GM23338 (cell line): ENCODE measurements around the gene PER2. TPM values are rescaled to one million over a fixed set of nuclear protein-coding genes. Genes with fewer than 3 reads are reported as not detected.

ENCODE experiments used
- ATAC-seq: fragments of 200-7000 bp; cut with Tn5 transposase; 3 replicates; pipeline ENCODE4 v1.9.1; 2020
- DNase-seq: peaks from one replicate; pipeline ENCODE4 v3.0.0-alpha.2; 2015; ENCODE audit warnings: low spot score
- H2AFZ ChIP-seq: fragments of 200-600 bp; sonication (generic); 2 replicates; pipeline ENCODE4 v1.8.0; 2016; ENCODE audit warnings: antibody characterized with exemption, mild to moderate bottlenecking, moderate library complexity
- H3F3A ChIP-seq: fragments of 200-600 bp; sonication (generic); replicated peaks from 2 replicates; pipeline ENCODE4 v1.8.0; 2017; ENCODE audit warnings: antibody characterized with exemption, mixed run types, low read depth
- H3K27ac ChIP-seq: fragments of 200-600 bp; sonication (generic); 2 replicates; pipeline ENCODE4 v1.6.1; 2016; ENCODE audit warnings: low read depth
- H3K27me3 ChIP-seq: fragments of 200-600 bp; sonication (generic); 2 replicates; pipeline ENCODE4 v1.8.0; 2016; ENCODE audit warnings: mild to moderate bottlenecking, mixed run types, moderate library complexity; ENCODE audit not compliant: insufficient read depth
- H3K36me3 ChIP-seq: fragments of 200-600 bp; sonication (generic); 2 replicates; pipeline ENCODE4 v1.8.0; 2016; ENCODE audit warnings: mild to moderate bottlenecking; ENCODE audit not compliant: insufficient read depth
- H3K4me1 ChIP-seq: fragments of 200-600 bp; sonication (generic); 2 replicates; pipeline ENCODE4 v1.8.0; 2016; ENCODE audit warnings: mild to moderate bottlenecking, moderate library complexity; ENCODE audit not compliant: insufficient read depth
- H3K4me2 ChIP-seq: fragments of 200-600 bp; sonication (generic); 2 replicates; pipeline ENCODE4 v1.7.1; 2017; ENCODE audit warnings: mixed run types
- H3K4me3 ChIP-seq: fragments of 200-600 bp; sonication (generic); 2 replicates; pipeline ENCODE4 v1.6.1; 2016; ENCODE audit warnings: mixed run types
- H3K79me2 ChIP-seq: fragments of 200-600 bp; sonication (generic); replicated peaks from 2 replicates; pipeline ENCODE4 v1.8.0; 2017; ENCODE audit warnings: mild to moderate bottlenecking; ENCODE audit not compliant: insufficient read depth
- H3K9me2 ChIP-seq: fragments of 200-600 bp; sonication (generic); 2 replicates; pipeline ENCODE4 v1.8.0; 2017; ENCODE audit not compliant: insufficient read depth
- H4K20me1 ChIP-seq: fragments of 200-600 bp; sonication (generic); replicated peaks from 2 replicates; pipeline ENCODE4 v1.8.0; 2017; ENCODE audit warnings: mild to moderate bottlenecking; ENCODE audit not compliant: insufficient read depth
- H3K27ac Mint-ChIP-seq: 2 replicates; pipeline ENCODE4 v1.8.0; 2020; ENCODE audit warnings: inconsistent platforms, mild to moderate bottlenecking, moderate library complexity, mixed read lengths
- H3K27me3 Mint-ChIP-seq: 3 replicates; pipeline ENCODE4 v1.8.0; 2022; ENCODE audit warnings: low read depth, mild to moderate bottlenecking, moderate library complexity, mixed read lengths, inconsistent platforms; ENCODE audit not compliant: insufficient read depth, poor library complexity
- H3K36me3 Mint-ChIP-seq: 3 replicates; pipeline ENCODE4 v1.8.0; 2021; ENCODE audit warnings: low read depth, mild to moderate bottlenecking, inconsistent platforms, moderate library complexity, mixed read lengths
- H3K4me1 Mint-ChIP-seq: 3 replicates; pipeline ENCODE4 v1.8.0; 2020; ENCODE audit warnings: mild to moderate bottlenecking, inconsistent platforms, mixed read lengths
- H3K4me3 Mint-ChIP-seq: 3 replicates; pipeline ENCODE4 v1.8.0; 2021; ENCODE audit warnings: moderate library complexity, mild to moderate bottlenecking, inconsistent platforms, mixed read lengths
- H3K9me3 Mint-ChIP-seq: 3 replicates; pipeline ENCODE4 v1.8.0; 2020; ENCODE audit warnings: moderate library complexity, mild to moderate bottlenecking, inconsistent platforms, mixed read lengths
- CREB1 ChIP-seq: fragments of 250-450 bp; sonication (Bioruptor Pico); IDR thresholded peaks from 2 replicates; pipeline ENCODE4 v1.5.0; 2020; ENCODE audit warnings: low read depth, mild to moderate bottlenecking, moderate library complexity
- EZH2 ChIP-seq: fragments of 200-600 bp; sonication (generic); IDR thresholded peaks from one replicate; pipeline ENCODE4 v1.8.0; 2017; ENCODE audit warnings: antibody characterized with exemption, mild to moderate bottlenecking, low read depth; ENCODE audit not compliant: unreplicated experiment
- EZH2phosphoT487 ChIP-seq: fragments of 200-600 bp; sonication (generic); IDR thresholded peaks from one replicate; pipeline ENCODE4 v1.8.1; 2018; ENCODE audit warnings: antibody characterized with exemption; ENCODE audit not compliant: unreplicated experiment
- JUNB ChIP-seq: IDR thresholded peaks from one replicate; pipeline ENCODE4 v1.6.1; 2016; ENCODE audit warnings: antibody characterized with exemption; ENCODE audit not compliant: unreplicated experiment
- NANOG ChIP-seq: IDR thresholded peaks from 2 replicates; pipeline ENCODE4 v1.6.1; 2016; ENCODE audit warnings: antibody characterized with exemption, borderline replicate concordance
- POLR2AphosphoS5 ChIP-seq: IDR thresholded peaks from 2 replicates; pipeline ENCODE4 v1.6.1; 2016; ENCODE audit warnings: antibody characterized with exemption, low read depth
- REST ChIP-seq: IDR thresholded peaks from one replicate; pipeline ENCODE4 v1.6.1; 2018; ENCODE audit warnings: antibody characterized with exemption; ENCODE audit not compliant: unreplicated experiment
- STAT1 ChIP-seq: IDR thresholded peaks from one replicate; pipeline ENCODE4 v1.6.1; 2016; ENCODE audit warnings: antibody characterized with exemption; ENCODE audit not compliant: unreplicated experiment
- ZNF114 ChIP-seq: fragments of 250-450 bp; sonication (Bioruptor Pico); IDR thresholded peaks from 2 replicates; pipeline ENCODE4 v1.5.0; 2020; ENCODE audit warnings: mild to moderate bottlenecking, moderate library complexity
- ZNF331 ChIP-seq: fragments of 250-450 bp; sonication (Bioruptor Pico); IDR thresholded peaks from 2 replicates; pipeline ENCODE4 v1.5.0; 2020; ENCODE audit warnings: low read depth, mild to moderate bottlenecking, moderate library complexity
- ZNF462 ChIP-seq: fragments of 250-450 bp; sonication (Bioruptor Pico); IDR thresholded peaks from 2 replicates; pipeline ENCODE4 v1.5.0; 2020; ENCODE audit warnings: mild to moderate bottlenecking, moderate library complexity
- polyA plus RNA-seq: library from polyadenylated mRNA; unstranded; fragments of >200 nt; fragmentation: Nextera tagmentation; extraction: Ambion mirVana; gene quantifications from 2 replicates; pipeline ENCODE4 v1.2.1, GENCODE V29; 2016
- total RNA-seq: library from RNA; depleted of rRNA; stranded (reverse); fragments of >200 nt; shearing (Covaris generic); gene quantifications from 2 replicates; pipeline ENCODE4 v1.2.3, GENCODE V29; 2014

PER2 gene
- total and polyA plus RNA-seq, 2 experiments from 2014 or later = 2.2 to 4.6 TPM

- TF ChIP-seq NANOG (no peak), POLR2AphosphoS5 (no peak), CREB1 (no peak), REST (no peak), EZH2 (no peak), ZNF114 (CRISPR knock-in tag) (no peak), JUNB (no peak)
Observed at GRCh38 chr2:238238311-238238765, 50.1 kb downstream of the PER2 start (continued).

DNA sequence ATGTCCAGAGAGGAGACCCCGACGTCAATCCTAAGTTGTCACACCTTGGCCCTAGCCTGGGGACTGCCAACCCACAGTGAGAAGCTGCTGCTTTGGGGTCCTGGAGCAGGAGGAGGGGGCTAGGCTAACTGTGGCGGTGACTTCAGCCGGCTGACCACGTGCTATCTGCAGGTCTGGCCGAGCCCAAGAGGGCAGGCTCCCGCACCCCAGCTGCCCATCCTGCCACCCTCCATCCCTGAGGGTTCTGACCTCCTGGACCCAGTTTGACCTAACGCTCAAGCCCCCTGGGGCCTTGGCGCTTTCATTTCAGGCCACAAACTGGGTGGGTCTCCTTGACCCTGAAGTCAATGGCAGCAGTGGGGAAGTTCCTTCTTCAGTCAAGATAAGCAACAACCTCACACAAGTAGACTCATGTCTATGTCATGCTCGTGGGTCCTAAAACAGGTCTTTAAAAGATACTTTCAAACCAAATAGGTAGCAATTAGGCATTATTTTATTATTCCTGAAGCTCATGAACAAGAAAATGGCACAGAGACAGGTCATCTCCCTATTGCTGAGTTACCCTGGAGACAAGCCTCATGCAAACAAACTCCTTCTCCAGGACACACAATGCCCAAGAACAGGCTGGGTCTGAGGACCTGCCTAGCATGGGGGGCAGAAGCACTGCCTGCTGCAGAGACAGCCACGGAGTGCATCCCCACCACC is 50.8 kb downstream of the PER2 start:
- peaks cover 4% of the 10 kb centered on the region; the same call in 1 of the 2 replicates for H3F3A ChIP-seq
- H3K27ac ChIP-seq = no peak overlapping the region
- Mint-ChIP-seq H3K4me3 (no peak overlapping the region; the same call in 2 of the 3 replicates), H3K27me3 (peaks cover 43% of the 10 kb centered on the region), H3K36me3 (peaks cover 7% of the 10 kb centered on the region), H3K4me1 (peaks cover 10% of the 10 kb centered on the region), H3K27ac (no peak overlapping the region), H3K9me3 (peaks cover 8% of the 10 kb centered on the region)
- no peaks in the 10 kb centered on the region; the same call in 1 of the 2 replicates for H3K4me1 ChIP-seq
- H3K36me3 ChIP-seq = no peaks in the 10 kb centered on the region
- peaks cover 62% of the 10 kb centered on the region for H3K27me3 ChIP-seq
- no peak for DNase-seq
- no peak overlapping the region for H3K4me2 ChIP-seq
- peaks cover 6% of the 10 kb centered on the region; the same call in 1 of the 2 replicates for H4K20me1 ChIP-seq
- H3K4me3 ChIP-seq = no peak overlapping the region
- no peak for ATAC-seq
- no peaks in the 10 kb centered on the region for H3K79me2 ChIP-seq
- no peak overlapping the region for H2AFZ ChIP-seq
- H3K9me2 ChIP-seq = peaks cover 3% of the 10 kb centered on the region
- TF ChIP-seq JUNB = no peak
- TF ChIP-seq ZNF331 (CRISPR knock-in tag) = no peak
- TF ChIP-seq ZNF462 (CRISPR knock-in tag) = no peak
- TF ChIP-seq NANOG = no peak
- TF ChIP-seq EZH2phosphoT487 = no peak
- TF ChIP-seq ZNF114 (CRISPR knock-in tag) = no peak
- no peak for TF ChIP-seq CREB1
- TF ChIP-seq STAT1 = no peak
- no peak for TF ChIP-seq REST
